Memory B cell (primary cell): ENCODE measurements around the gene PPARG.

ENCODE experiments used
- ATAC-seq: fragments of 150-1000 bp; cut with Tn5 transposase; 2 replicates; pipeline ENCODE4 v1.10.0; 2021; ENCODE audit warnings: low read depth, mild to moderate bottlenecking, moderate library complexity
- DNase-seq, 2 donors: peaks; one replicate each; pipeline ENCODE4 v3.0.0; 2022; ENCODE audit warnings: low spot score in 2 of 2
- H3K27ac Mint-ChIP-seq: one replicate; pipeline ENCODE4 v1.8.0; 2022; ENCODE audit warnings: mild to moderate bottlenecking, moderate library complexity, mixed read lengths
- H3K27me3 Mint-ChIP-seq: one replicate; pipeline ENCODE4 v1.8.0; 2022; ENCODE audit warnings: mixed read lengths
- H3K36me3 Mint-ChIP-seq: one replicate; pipeline ENCODE4 v1.8.0; 2022; ENCODE audit warnings: mild to moderate bottlenecking, mixed read lengths
- H3K4me1 Mint-ChIP-seq: one replicate; pipeline ENCODE4 v1.8.0; 2022; ENCODE audit warnings: mixed read lengths
- H3K4me3 Mint-ChIP-seq: one replicate; pipeline ENCODE4 v1.8.0; 2022; ENCODE audit warnings: mild to moderate bottlenecking, moderate library complexity, mixed read lengths
- H3K9me3 Mint-ChIP-seq: one replicate; pipeline ENCODE4 v1.8.0; 2022; ENCODE audit warnings: mixed read lengths

Gene PPARG

GRCh38 chr3:12286927-12287726 is 1.7 kb upstream of the PPARG start:
- H3K27ac Mint-ChIP-seq = no peak overlapping the region
- no peaks in the 10 kb centered on the region for H3K36me3 Mint-ChIP-seq
- H3K9me3 Mint-ChIP-seq = no peaks in the 10 kb centered on the region
- peak overlapping the region; percentile 37 for H3K4me3 Mint-ChIP-seq
- DNase-seq = no peak
- peaks cover 10% of the 10 kb centered on the region for H3K27me3 Mint-ChIP-seq
- H3K4me1 Mint-ChIP-seq = peaks cover 3% of the 10 kb centered on the region
- no peak for ATAC-seq

GRCh38 chr3:12287727-12288181 is 1.1 kb upstream of the PPARG start:
- ATAC-seq (peak; percentile 32), DNase-seq (no peak)
- H3K4me3 Mint-ChIP-seq = peak overlapping the region; percentile 50
- H3K27me3 Mint-ChIP-seq = peaks cover 9% of the 10 kb centered on the region
- H3K4me1 Mint-ChIP-seq = peaks cover 3% of the 10 kb centered on the region
- no peak overlapping the region for H3K27ac Mint-ChIP-seq
- H3K36me3 Mint-ChIP-seq = no peaks in the 10 kb centered on the region
- H3K9me3 Mint-ChIP-seq = no peaks in the 10 kb centered on the region

- H3K27me3 Mint-ChIP-seq = peaks cover 7% of the 10 kb centered on the region
- no peaks in the 10 kb centered on the region for H3K9me3 Mint-ChIP-seq
- ATAC-seq = no peak
- H3K27ac Mint-ChIP-seq = no peak overlapping the region
- H3K4me1 Mint-ChIP-seq = peaks cover 3% of the 10 kb centered on the region
- no peak overlapping the region for H3K4me3 Mint-ChIP-seq
- DNase-seq = no peak
- H3K36me3 Mint-ChIP-seq = no peaks in the 10 kb centered on the region
Observed at GRCh38 chr3:12289524-12289923, 654 bp downstream of the PPARG start.

GRCh38 chr3:12292770-12293169 is 3.9 kb downstream of the PPARG start:
- DNase-seq = no peak
- ATAC-seq = no peak
- Mint-ChIP-seq H3K27me3 (peaks cover 1% of the 10 kb centered on the region), H3K9me3 (no peaks in the 10 kb centered on the region), H3K36me3 (no peaks in the 10 kb centered on the region), H3K4me1 (no peaks in the 10 kb centered on the region), H3K4me3 (no peak overlapping the region), H3K27ac (no peak overlapping the region)

- no peaks in the 10 kb centered on the region for H3K9me3 Mint-ChIP-seq
- H3K27ac Mint-ChIP-seq = no peak overlapping the region
- DNase-seq (no peak), ATAC-seq (no peak)
- H3K4me3 Mint-ChIP-seq = no peak overlapping the region
- no peaks in the 10 kb centered on the region for H3K27me3 Mint-ChIP-seq
- no peaks in the 10 kb centered on the region for H3K36me3 Mint-ChIP-seq
- no peaks in the 10 kb centered on the region for H3K4me1 Mint-ChIP-seq
Observed at GRCh38 chr3:12294885-12295580, 6.2 kb downstream of the PPARG start.

GRCh38 chr3:12296511-12296910 is 7.6 kb downstream of the PPARG start:
- no peaks in the 10 kb centered on the region for H3K4me1 Mint-ChIP-seq
- DNase-seq = no peak
- no peak overlapping the region for H3K4me3 Mint-ChIP-seq
- H3K27me3 Mint-ChIP-seq = no peaks in the 10 kb centered on the region
- H3K36me3 Mint-ChIP-seq = no peaks in the 10 kb centered on the region
- H3K27ac Mint-ChIP-seq = no peak overlapping the region
- no peaks in the 10 kb centered on the region for H3K9me3 Mint-ChIP-seq
- no peak for ATAC-seq

- H3K27ac Mint-ChIP-seq = no peak overlapping the region
- H3K9me3 Mint-ChIP-seq = no peaks in the 10 kb centered on the region
- H3K4me1 Mint-ChIP-seq = no peaks in the 10 kb centered on the region
- ATAC-seq = no peak
- H3K36me3 Mint-ChIP-seq = no peaks in the 10 kb centered on the region
- H3K4me3 Mint-ChIP-seq = no peak overlapping the region
- no peak for DNase-seq
- peaks cover 2% of the 10 kb centered on the region for H3K27me3 Mint-ChIP-seq
Observed at GRCh38 chr3:12299026-12299425, 10.2 kb downstream of the PPARG start.

GRCh38 chr3:12300137-12300536 is 11.3 kb downstream of the PPARG start:
- no peaks in the 10 kb centered on the region for H3K4me1 Mint-ChIP-seq
- peaks cover 5% of the 10 kb centered on the region for H3K27me3 Mint-ChIP-seq
- ATAC-seq = no peak
- H3K27ac Mint-ChIP-seq = no peak overlapping the region
- DNase-seq = no peak
- no peak overlapping the region for H3K4me3 Mint-ChIP-seq
- no peaks in the 10 kb centered on the region for H3K9me3 Mint-ChIP-seq
- H3K36me3 Mint-ChIP-seq = no peaks in the 10 kb centered on the region

- Mint-ChIP-seq H3K9me3 (no peaks in the 10 kb centered on the region), H3K4me3 (no peak overlapping the region), H3K27ac (no peak overlapping the region), H3K4me1 (no peaks in the 10 kb centered on the region), H3K36me3 (no peaks in the 10 kb centered on the region), H3K27me3 (peaks cover 5% of the 10 kb centered on the region)
- no peak for ATAC-seq
- DNase-seq = no peak
Observed at GRCh38 chr3:12301031-12301430, 12.2 kb downstream of the PPARG start.

- H3K27ac Mint-ChIP-seq = no peak overlapping the region
- H3K27me3 Mint-ChIP-seq = peaks cover 5% of the 10 kb centered on the region
- no peaks in the 10 kb centered on the region for H3K36me3 Mint-ChIP-seq
- H3K4me3 Mint-ChIP-seq = no peak overlapping the region
- no peaks in the 10 kb centered on the region for H3K9me3 Mint-ChIP-seq
- no peaks in the 10 kb centered on the region for H3K4me1 Mint-ChIP-seq
- DNase-seq (no peak), ATAC-seq (no peak)
Observed at GRCh38 chr3:12301513-12301912, 12.6 kb downstream of the PPARG start.

- no peaks in the 10 kb centered on the region for H3K9me3 Mint-ChIP-seq
- no peaks in the 10 kb centered on the region for H3K4me1 Mint-ChIP-seq
- ATAC-seq (no peak), DNase-seq (no peak)
- H3K27ac Mint-ChIP-seq = no peak overlapping the region
- no peaks in the 10 kb centered on the region for H3K36me3 Mint-ChIP-seq
- H3K27me3 Mint-ChIP-seq = peaks cover 5% of the 10 kb centered on the region
- no peak overlapping the region for H3K4me3 Mint-ChIP-seq
Observed at GRCh38 chr3:12302564-12302963, 13.7 kb downstream of the PPARG start.

- no peak for DNase-seq
- no peaks in the 10 kb centered on the region for H3K9me3 Mint-ChIP-seq
- no peak overlapping the region for H3K4me3 Mint-ChIP-seq
- H3K4me1 Mint-ChIP-seq = no peaks in the 10 kb centered on the region
- H3K27me3 Mint-ChIP-seq = peaks cover 7% of the 10 kb centered on the region
- no peak for ATAC-seq
- H3K36me3 Mint-ChIP-seq = no peaks in the 10 kb centered on the region
- H3K27ac Mint-ChIP-seq = no peak overlapping the region
Observed at GRCh38 chr3:12303534-12303933, 14.7 kb downstream of the PPARG start.

GRCh38 chr3:12303993-12304392 is 15.1 kb downstream of the PPARG start:
- DNase-seq (no peak), ATAC-seq (no peak)
- no peak overlapping the region for H3K4me3 Mint-ChIP-seq

GRCh38 chr3:12307136-12307535 is 18.3 kb downstream of the PPARG start:
- no peak for ATAC-seq
- H3K27ac Mint-ChIP-seq = no peak overlapping the region

More at GRCh38 chr3:12303993-12304392, 15.1 kb downstream of the PPARG start:
- peaks cover 7% of the 10 kb centered on the region for H3K27me3 Mint-ChIP-seq
- no peaks in the 10 kb centered on the region for H3K36me3 Mint-ChIP-seq
- no peak overlapping the region for H3K27ac Mint-ChIP-seq
- H3K9me3 Mint-ChIP-seq = no peaks in the 10 kb centered on the region
- no peaks in the 10 kb centered on the region for H3K4me1 Mint-ChIP-seq

More at GRCh38 chr3:12307136-12307535, 18.3 kb downstream of the PPARG start:
- Mint-ChIP-seq H3K4me1 (no peaks in the 10 kb centered on the region), H3K36me3 (no peaks in the 10 kb centered on the region), H3K9me3 (no peaks in the 10 kb centered on the region), H3K27me3 (peaks cover 10% of the 10 kb centered on the region), H3K4me3 (no peak overlapping the region)
- DNase-seq = no peak
